SKM-1 (cell line): ENCODE data around the gene INTS6.
"Not testable (repeated sequence)": the region's sequence is repeated elsewhere in the genome, so short reads cannot be mapped to it uniquely, and the experiment has no call there.

ENCODE experiments used
- DNase-seq: peaks from one replicate; lab custom pipeline; 2025; ENCODE audit not compliant: unreplicated experiment; lab: John Stamatoyannopoulos, UW

Gene INTS6

GRCh38 chr13:51417716-51418115 is 35.1 kb downstream of the INTS6 start:
- no peak for DNase-seq

DNA sequence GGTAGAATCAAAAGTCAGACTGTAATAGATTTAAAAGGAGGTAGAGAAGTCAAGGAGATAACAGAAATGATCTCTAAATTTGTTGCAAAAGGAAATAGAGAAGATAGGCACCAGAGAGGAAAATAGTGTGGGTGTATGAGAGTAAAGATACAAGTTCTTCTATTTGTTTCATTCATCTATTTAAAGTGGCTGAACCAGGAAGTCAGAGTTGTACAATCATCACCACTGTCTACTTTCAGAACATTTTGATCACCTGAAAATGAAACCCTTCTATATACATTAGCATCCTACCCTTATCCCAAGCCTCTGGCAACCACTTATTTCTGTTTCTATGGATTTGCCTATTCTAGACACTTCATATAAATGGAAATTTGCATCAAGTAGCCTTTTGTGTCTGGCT is 36.7 kb downstream of the INTS6 start:
- DNase-seq, result no peak

DNA sequence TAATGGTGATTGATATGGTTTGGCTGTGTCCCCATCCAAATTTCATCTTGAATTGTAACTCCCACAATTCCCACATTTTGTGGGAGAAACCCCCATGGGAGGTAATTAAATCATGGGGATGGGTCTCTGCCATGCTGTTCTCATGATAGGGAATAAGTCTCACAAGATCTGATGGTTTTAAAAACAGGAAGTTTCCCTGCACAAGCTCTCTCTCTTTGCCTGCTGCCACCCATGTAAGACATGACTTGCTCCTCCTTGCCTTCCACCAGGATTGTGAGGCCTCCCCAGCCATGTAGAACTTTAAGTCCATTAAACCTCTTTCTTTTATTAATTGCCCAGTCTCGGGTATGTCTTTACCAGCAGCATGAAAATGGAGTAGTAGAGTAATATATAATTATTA is 37.5 kb downstream of the INTS6 start:
- DNase-seq, result not testable (repeated sequence)

GRCh38 chr13:51412431-51412830 is 40.4 kb downstream of the INTS6 start:
- DNase-seq, result no peak

DNA sequence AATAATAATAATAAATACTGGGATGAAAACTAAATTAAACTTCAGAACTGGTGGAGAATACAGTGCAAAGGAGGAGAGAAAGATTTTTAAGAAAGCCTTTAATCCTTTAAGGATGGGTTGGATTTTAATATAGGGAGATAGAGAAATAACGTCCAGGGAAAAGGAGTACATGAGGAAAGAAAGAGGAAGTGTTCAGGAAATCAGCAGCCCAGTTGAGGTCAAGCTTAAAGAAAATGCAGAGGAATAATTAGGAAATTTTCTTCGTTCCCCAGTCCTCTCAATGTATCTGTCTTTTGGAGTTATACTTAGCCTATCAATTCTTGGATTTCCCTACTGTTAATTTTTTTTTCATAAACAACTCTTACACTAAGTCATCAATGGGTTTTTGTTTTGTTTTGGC is 47.7 kb downstream of the INTS6 start:
- DNase-seq, result no peak

DNA sequence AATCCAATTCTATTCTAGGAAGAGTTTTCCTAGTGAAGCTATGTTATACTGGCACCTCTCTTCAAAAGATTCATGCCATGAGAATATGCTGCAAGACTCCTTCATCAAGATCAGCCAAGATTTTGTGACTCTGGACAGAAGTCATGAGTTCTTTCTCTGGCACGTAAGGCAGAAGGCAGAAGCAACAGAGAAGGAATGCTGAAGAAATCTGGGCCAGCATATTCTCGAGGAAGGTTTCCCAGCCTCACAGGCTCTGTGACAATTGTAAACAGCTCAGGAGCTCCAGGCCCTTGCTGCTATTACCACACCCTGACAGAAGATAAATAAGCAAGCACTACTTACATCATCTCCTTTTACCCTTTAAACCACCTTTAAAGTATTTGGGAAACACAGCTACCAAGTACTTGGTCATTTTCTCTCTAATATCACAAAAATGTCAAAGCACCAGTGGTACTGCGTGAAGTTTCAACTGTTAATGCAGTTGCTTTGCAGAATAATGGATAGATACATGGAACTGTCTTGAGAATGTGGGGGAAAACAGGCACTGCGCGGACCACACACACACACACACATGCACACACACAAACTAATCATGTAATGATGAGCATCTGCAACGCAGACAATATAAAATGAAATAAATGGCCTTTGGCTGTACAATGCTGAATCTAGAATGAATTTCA is 55.4 kb downstream of the INTS6 start:
- no peak for DNase-seq

DNA sequence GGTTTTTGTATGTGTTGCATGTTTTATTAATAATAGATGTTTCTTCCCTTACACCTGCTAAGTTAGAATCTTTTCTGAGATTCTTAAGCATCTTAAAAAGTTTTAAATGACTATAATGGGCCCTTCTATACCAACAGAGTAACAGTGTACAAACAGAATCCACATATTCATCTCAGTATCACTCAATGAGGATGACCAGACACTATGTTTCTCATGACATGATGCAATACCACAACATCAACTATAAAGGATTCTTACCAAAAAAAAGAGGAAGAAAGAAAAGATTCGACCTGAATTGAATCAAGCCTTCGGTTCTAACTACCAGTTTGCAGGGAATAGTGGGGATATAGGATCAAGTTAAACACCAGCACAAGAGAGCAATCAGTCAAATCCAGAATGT is 56.5 kb downstream of the INTS6 start:
- DNase-seq, result peak; percentile 47

DNA sequence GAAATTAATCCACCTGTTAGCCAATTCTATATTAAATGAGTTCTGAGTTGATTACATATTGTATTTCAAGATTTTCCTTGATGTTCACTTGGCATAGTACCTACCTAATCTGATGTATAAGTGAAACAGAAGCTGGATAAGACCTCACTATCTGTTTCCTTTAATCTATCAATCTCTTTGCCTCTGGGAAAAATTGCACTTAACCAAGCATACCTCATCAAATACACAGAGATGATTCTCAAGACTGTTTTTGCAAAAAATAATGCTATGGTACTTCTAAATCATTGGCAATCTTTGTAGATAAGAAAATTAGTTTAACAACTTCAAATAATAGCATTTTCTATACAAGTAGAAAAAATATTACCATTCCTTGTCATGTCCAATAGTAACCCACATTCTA is 58.1 kb downstream of the INTS6 start:
- DNase-seq, result no peak

- DNase-seq, result no peak
Observed at GRCh38 chr13:51385114-51385513, 67.7 kb downstream of the INTS6 start.

GRCh38 chr13:51380269-51380668 is 72.6 kb downstream of the INTS6 start:
- no peak for DNase-seq

DNA sequence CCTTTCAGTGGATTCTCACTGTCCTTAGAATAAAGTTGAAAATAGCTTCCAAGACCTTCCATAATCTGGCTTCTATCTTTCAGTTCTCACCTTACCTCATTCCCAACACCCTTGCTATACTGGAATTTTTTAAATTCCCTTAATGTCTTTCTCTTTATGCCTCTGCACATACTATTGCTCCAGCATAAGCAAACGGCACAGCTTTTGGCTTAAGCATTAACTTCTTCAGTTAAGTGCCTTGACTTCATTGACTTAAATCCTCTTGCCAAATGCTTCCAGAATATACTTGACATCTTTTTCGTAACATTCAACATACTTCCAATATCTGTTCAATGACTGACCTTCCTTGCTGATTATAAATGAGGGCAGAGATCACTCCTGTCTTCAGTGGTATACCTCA is 79.4 kb downstream of the INTS6 start:
- DNase-seq, result no peak

GRCh38 chr13:51371768-51372399 is 81.0 kb downstream of the INTS6 start:
- no peak for DNase-seq

DNA sequence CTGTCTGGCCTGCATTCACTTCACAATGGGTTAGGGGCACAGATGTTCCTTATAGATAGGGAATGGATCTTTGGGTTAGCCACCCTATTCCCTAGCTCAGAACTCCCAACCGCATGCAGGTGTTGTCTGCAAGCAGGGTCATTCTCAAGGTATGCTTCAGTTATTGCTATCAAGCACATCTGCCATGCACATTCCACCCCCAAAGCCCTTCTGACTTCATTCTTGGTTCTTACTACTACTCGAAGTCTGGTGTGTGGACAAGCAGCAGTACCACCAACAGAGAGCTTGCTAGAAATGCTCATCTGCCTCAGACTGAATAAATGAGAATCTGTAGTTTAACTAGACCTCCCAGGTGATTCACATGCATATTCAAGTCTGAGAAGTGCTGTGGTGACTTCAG is 82.0 kb downstream of the INTS6 start:
- DNase-seq, result no peak

DNA sequence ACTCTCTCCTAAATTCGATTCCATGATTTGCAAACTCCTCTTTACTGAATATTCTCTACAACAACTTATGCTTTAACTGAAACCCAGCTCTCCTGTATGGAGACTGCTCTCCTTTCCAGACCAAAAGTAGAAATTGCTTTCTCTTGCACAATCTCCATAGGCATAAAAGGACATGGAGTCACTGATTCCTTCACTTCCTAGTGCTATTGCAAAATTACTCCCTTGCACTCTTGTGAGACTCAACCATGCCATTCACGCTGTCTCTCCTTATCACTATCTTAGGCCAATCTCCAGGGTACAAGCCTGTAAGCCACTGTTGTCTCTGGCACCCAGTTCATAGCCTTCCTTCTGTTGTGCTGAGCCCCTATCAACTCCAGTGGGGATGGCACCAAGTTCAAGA is 82.7 kb downstream of the INTS6 start:
- peak; percentile 20 for DNase-seq

GRCh38 chr13:51364404-51365008 is 88.3 kb downstream of the INTS6 start:
- no peak for DNase-seq

- no peak for DNase-seq
Observed at GRCh38 chr13:51363625-51364024, 89.2 kb downstream of the INTS6 start.

- DNase-seq, result no peak
Observed at GRCh38 chr13:51361106-51361505, 91.7 kb downstream of the INTS6 start.

DNA sequence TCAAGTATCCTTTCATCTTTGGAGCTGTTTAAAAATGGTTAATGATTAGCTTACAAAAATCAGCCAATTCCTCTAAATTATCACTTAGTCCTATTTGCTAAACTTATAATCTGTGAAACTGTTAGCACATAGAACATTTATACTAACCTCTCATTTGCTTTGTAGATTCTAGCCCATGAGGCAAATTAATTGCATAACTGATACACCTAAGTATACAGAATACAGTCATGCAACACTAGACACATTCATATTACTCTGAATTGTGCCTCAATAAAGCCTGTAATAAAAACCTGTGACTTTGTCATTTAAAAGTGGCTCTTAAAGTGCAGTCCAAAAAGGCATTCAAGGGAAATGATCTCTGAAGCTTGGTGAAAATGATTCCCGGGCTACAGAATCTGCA is 92.3 kb downstream of the INTS6 start:
- no peak for DNase-seq

- no peak for DNase-seq
Observed at GRCh38 chr13:51359352-51359751, 93.5 kb downstream of the INTS6 start.

DNA sequence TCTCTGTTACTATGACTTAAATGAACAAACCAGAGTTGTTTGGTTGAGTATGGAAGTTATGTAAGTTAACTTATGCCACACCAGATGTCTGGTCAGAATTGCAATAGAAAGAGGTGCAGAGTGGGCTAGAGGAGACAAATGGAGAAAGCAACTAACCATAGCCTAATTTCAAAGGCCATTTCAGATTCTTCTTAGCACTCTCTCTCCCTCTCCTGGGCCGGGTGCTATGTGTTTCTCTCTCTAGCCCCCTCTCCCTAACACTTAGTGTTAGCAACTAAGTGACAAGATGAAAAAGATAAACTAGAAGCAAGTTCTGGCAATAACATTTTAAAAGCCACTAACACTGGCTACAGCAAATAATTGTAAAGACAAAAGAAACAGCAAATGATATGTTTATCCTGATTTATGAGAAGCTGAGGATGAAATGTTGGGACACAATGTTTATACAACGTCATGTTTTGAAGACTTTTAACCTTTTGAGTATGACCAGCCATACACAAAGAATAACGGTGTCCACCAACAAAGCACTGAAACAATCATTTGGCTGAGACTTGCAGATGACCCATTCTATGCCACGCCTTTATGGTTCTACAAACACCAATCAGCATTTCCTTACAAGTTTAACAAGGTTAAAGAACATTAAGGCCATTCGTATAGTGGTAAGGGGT is 94.8 kb downstream of the INTS6 start:
- DNase-seq, result no peak

GRCh38 chr13:51355217-51355616 is 97.6 kb downstream of the INTS6 start:
- no peak for DNase-seq

- no peak for DNase-seq
Observed at GRCh38 chr13:51349016-51349415, 103.8 kb downstream of the INTS6 start.
